HepG2 (cell line): ENCODE measurements around the gene TANGO6. TPM values are rescaled to one million over a fixed set of nuclear protein-coding genes. Genes with fewer than 3 reads are reported as not detected.
A peak's percentile ranks its signal among the peaks of the same experiment; 100 is the strongest.

Experiments
- ARID3A ChIP-seq: IDR thresholded peaks from 2 replicates; pipeline ENCODE4 v1.6.1; 2012; ENCODE audit warnings: low read depth, low read length, improper control_type of control experiment
- DMAP1 ChIP-seq: IDR thresholded peaks from 2 replicates; pipeline ENCODE4 v1.6.1; 2016
- GATAD2A ChIP-seq: IDR thresholded peaks from 2 replicates; pipeline ENCODE4 v1.6.1; 2016
- IRX3 ChIP-seq: sonication (generic); formaldehyde crosslinking; IDR thresholded peaks from 2 replicates; pipeline ENCODE4 v1.8.1; 2023; ENCODE audit warnings: mild to moderate bottlenecking, low read depth, missing genetic modification reagents, borderline replicate concordance
- KAT2B ChIP-seq: fragments of 150-350 bp; IDR thresholded peaks from 2 replicates; pipeline ENCODE4 v1.6.1; 2014; ENCODE audit warnings: low read depth, low read length, borderline replicate concordance
- KMT2A ChIP-seq: sonication (generic); formaldehyde crosslinking; IDR thresholded peaks from 2 replicates; pipeline ENCODE4 v1.4.0; 2020; ENCODE audit warnings: missing genetic modification reagents
- MXD4 ChIP-seq: IDR thresholded peaks from 2 replicates; pipeline ENCODE4 v1.6.1; 2016; ENCODE audit warnings: mild to moderate bottlenecking, missing biosample characterization, missing genetic modification reagents
- SMAD9 ChIP-seq: sonication (generic); formaldehyde crosslinking; IDR thresholded peaks from 2 replicates; pipeline ENCODE4 v1.5.1; 2020; ENCODE audit warnings: mild to moderate bottlenecking, missing genetic modification reagents
- TBP ChIP-seq: sonication (generic); formaldehyde crosslinking; IDR thresholded peaks from 2 replicates; pipeline ENCODE4 v1.5.0; 2020; ENCODE audit warnings: missing genetic modification reagents
- ZFP82 ChIP-seq: sonication (generic); formaldehyde crosslinking; IDR thresholded peaks from 2 replicates; pipeline ENCODE4 v1.5.1; 2020; ENCODE audit warnings: mild to moderate bottlenecking, missing genetic modification reagents, borderline replicate concordance
- ZKSCAN1 ChIP-seq: fragments of 150-350 bp; IDR thresholded peaks from 2 replicates; pipeline ENCODE4 v1.6.1; 2014; ENCODE audit warnings: low read length
- ZNF574 ChIP-seq: sonication (generic); formaldehyde crosslinking; IDR thresholded peaks from 2 replicates; pipeline ENCODE4 v1.4.0; 2020; ENCODE audit warnings: missing genetic modification reagents
- ZNF639 ChIP-seq: conservative IDR thresholded peaks from 2 replicates; pipeline ENCODE4 v1.6.1; 2018; ENCODE audit warnings: missing genetic modification reagents
- ZNF703 ChIP-seq: sonication (generic); formaldehyde crosslinking; IDR thresholded peaks from 2 replicates; pipeline ENCODE4 v1.5.1; 2020; ENCODE audit warnings: missing genetic modification reagents, mild to moderate bottlenecking, moderate library complexity, borderline replicate concordance
- ZNF83 ChIP-seq: sonication (generic); formaldehyde crosslinking; IDR thresholded peaks from 2 replicates; pipeline ENCODE4 v1.4.0; 2020; ENCODE audit warnings: missing genetic modification reagents, mild to moderate bottlenecking, borderline replicate concordance
- polyA plus RNA-seq, 8 experiments: library from polyadenylated mRNA; depleted of rRNA in 3 of 8; stranded (reverse) in 7 of 8; unstranded in 1 of 8; fragments of >200 nt; fragmentation: Illumina TruSeq in 4 of 8; extraction: Trizol in 4 of 8; gene quantifications; 2 replicates each; pipeline versions ENCODE4 v1.2.1 to v1.2.3, GENCODE V29; 2011 to 2016; ENCODE audit warnings: low read depth in 4 of 8, missing spikeins in 1 of 8, mixed read lengths in 1 of 8; ENCODE audit not compliant: insufficient read depth in 1 of 8
- total RNA-seq, 5 experiments: library from RNA; depleted of rRNA; stranded (reverse); fragments of >200 nt; fragmentation: Illumina TruSeq; extraction: Trizol; gene quantifications; 2 replicates each; pipeline ENCODE4 v1.2.3, GENCODE V29; 2016; ENCODE audit warnings: low read depth in 1 of 5
- TF ChIP-seq, protein P1 (sequence below): sonication (generic); formaldehyde crosslinking; IDR thresholded peaks from 2 replicates; pipeline ENCODE4 v1.5.1; 2020; ENCODE audit warnings: mild to moderate bottlenecking, missing genetic modification reagents, moderate library complexity

The TANGO6 gene
- total and polyA plus RNA-seq, 2 of the 13 experiments (the other 11 are each of a cell fraction or from before 2014, with no cell fraction given), result 7.2 to 13.3 TPM

GRCh38 chr16:68843482-68844210, at the start of gene TANGO6 (continued):
- no peak for TF ChIP-seq ARID3A
- TF ChIP-seq KMT2A (CRISPR knock-in tag), result peak; percentile 62
- no peak; the same call in 1 of the 2 replicates for TF ChIP-seq ZNF83
- TF ChIP-seq, protein P1, sequence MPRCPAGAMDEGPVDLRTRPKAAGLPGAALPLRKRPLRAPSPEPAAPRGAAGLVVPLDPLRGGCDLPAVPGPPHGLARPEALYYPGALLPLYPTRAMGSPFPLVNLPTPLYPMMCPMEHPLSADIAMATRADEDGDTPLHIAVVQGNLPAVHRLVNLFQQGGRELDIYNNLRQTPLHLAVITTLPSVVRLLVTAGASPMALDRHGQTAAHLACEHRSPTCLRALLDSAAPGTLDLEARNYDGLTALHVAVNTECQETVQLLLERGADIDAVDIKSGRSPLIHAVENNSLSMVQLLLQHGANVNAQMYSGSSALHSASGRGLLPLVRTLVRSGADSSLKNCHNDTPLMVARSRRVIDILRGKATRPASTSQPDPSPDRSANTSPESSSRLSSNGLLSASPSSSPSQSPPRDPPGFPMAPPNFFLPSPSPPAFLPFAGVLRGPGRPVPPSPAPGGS, result no peak
- peak; percentile 22; the same call in 1 of the 2 replicates for TF ChIP-seq KAT2B
- 0 out of 2 replicates have a peak, but pooled peaks have one; percentile 28 for TF ChIP-seq ZNF639
- peak; percentile 80 for TF ChIP-seq ZNF574 (CRISPR knock-in tag)
- peak; percentile 59 for TF ChIP-seq GATAD2A
- peak; percentile 55; the same call in 1 of the 2 replicates for TF ChIP-seq ZKSCAN1
- TF ChIP-seq ZFP82 (CRISPR knock-in tag), result no peak
- no peak for TF ChIP-seq SMAD9 (CRISPR knock-in tag)
- TF ChIP-seq IRX3, result no peak
- peak; percentile 82; the same call in 1 of the 2 replicates for TF ChIP-seq DMAP1 (CRISPR knock-in tag)
- no peak; the same call in 1 of the 2 replicates for TF ChIP-seq ZNF703
- peak; percentile 76 for TF ChIP-seq MXD4 (CRISPR knock-in tag)
- no peak for TF ChIP-seq TBP
